Heart left ventricle (tissue), 13 donors: ENCODE results near the gene ULK4.
"Not testable (repeated sequence)": the region's sequence is repeated elsewhere in the genome, so short reads cannot be mapped to it uniquely, and the experiment has no call there.

Experiments used
- POLR2A ChIP-seq, 2 donors: fragments of 450-650 bp; IDR thresholded peaks; one replicate each; pipeline ENCODE4 v1.6.1; 2017; ENCODE audit warnings: antibody characterized with exemption in 2 of 2, mild to moderate bottlenecking in 2 of 2, moderate library complexity in 2 of 2
- TF ChIP-seq, protein P1 (sequence below), 12 donors: fragments of 200-600 bp; sonication (generic) in 4 of 12; IDR thresholded peaks; one replicate each; pipeline versions ENCODE4 v1.5.0 to v1.8.0; 2018 to 2022; ENCODE audit warnings: antibody characterized with exemption in 12 of 12, mild to moderate bottlenecking in 5 of 12
- donor health status: ischemic (EF 13 %, LVEDD 7.1; RV severe dilation, severe dysfunction).
- donor health status: DM: no; HTN: yes; CAD: no.
- donor health status: DM: no; HTN: no; CAD: no.
- donor health status: ischemic (EF 25% LVEDD 6.9; RV normal size, moderate dysfunction).
- donor health status: ischemic (EF 25% LVEDD 5.7; RV mildly dilated, moderate dysfunction).
- donor health status: ischemic (EF 35%, LVEDD 5.7; RV mildly dilated, moderate dysfunction).
- donor health status: nonischemic (EF 11% LVEDD 7.7; RV severe dilation, severe dysfunction).
- donor health status: DM: yes; HTN: yes; CAD: no.
- donor health status: PGD.
- donor health status: ischemic (EF 29% LVEDD 5.4; RV normal size, mild dysfunction).
- donor health status: nonischemic (EF 23%, LVEDD 6.1; RV moderate dilation, normal function).

DNA sequence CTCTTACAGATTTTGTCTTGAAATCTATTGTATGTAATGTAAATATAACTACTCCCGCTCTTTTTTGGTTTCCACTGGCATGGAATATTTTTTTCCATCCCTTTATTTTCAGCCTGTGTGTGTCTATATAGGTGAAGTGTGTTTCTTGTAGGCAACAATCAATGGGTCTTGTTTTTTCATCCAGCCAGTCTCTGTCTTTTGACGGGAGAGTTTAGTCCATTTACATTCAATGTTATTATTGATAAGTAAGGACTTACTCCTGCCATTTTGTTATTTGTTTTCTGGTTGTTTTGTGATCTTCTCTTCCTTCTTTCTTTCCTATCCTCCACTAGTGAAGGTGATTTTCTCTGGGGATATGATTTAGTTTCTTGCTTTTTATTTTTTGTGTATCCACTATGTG, 101.4 kb downstream of the ULK4 start:
- TF ChIP-seq POLR2A (IDR thresholded peaks at IDR 0.05) = not testable (repeated sequence)
- TF ChIP-seq, protein P1, sequence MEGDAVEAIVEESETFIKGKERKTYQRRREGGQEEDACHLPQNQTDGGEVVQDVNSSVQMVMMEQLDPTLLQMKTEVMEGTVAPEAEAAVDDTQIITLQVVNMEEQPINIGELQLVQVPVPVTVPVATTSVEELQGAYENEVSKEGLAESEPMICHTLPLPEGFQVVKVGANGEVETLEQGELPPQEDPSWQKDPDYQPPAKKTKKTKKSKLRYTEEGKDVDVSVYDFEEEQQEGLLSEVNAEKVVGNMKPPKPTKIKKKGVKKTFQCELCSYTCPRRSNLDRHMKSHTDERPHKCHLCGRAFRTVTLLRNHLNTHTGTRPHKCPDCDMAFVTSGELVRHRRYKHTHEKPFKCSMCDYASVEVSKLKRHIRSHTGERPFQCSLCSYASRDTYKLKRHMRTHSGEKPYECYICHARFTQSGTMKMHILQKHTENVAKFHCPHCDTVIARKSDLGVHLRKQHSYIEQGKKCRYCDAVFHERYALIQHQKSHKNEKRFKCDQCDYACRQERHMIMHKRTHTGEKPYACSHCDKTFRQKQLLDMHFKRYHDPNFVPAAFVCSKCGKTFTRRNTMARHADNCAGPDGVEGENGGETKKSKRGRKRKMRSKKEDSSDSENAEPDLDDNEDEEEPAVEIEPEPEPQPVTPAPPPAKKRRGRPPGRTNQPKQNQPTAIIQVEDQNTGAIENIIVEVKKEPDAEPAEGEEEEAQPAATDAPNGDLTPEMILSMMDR (IDR thresholded peaks at IDR 0.05) = not testable (repeated sequence)
